Loucy (cell line): ENCODE data around the gene SEC22C.

ENCODE experiments used
- CTCF ChIP-seq: fragments of 200-600 bp; sonication (generic); conservative IDR thresholded peaks from 2 replicates; pipeline ENCODE4 v1.5.1; 2014; ENCODE audit warnings: mild to moderate bottlenecking, antibody characterized with exemption, low read length
- EZH2phosphoT487 ChIP-seq: fragments of 200-600 bp; IDR thresholded peaks from 2 replicates; pipeline ENCODE4 v1.6.1; 2018; ENCODE audit warnings: antibody characterized with exemption, mild to moderate bottlenecking, moderate library complexity, borderline replicate concordance

DNA sequence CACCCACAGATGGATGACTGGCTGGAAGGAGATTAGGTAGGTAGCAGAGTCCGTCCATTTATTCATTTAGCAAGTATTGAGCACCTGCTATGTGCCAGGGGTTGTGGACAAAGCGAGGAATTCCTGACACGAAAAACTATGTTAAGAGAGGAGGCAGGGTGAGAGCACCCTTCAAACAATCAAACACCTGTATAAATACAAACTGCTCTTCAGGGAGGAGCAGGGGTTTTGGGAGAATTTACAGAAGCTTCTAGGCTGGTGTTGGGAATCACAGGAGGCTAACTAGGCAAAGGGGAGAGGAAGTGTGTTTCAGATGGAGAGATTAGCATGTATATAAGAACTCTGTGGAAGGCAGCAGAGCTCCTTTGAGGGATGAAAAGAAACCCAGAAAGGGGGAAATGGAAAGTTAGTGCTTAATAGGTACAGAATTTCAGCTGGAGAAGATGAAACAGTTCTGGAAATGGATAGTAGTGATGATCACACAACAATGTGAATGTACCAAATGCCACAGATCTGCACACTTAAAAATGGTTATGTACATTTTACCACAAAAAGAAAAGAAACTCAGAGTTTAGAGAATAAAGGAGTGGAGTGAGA is 805 bp upstream of the SEC22C start:
- no peak for TF ChIP-seq CTCF
- no peak for TF ChIP-seq EZH2phosphoT487
